Activated naive CD4-positive, alpha-beta T cell treated with anti-CD3 and anti-CD28 coated beads, Interleukin-2, amount 50 U/mL, for 72 hours (primary cell): ENCODE results near the gene TRANK1. TPM values are rescaled to one million over a fixed set of nuclear protein-coding genes. Genes with fewer than 3 reads are reported as not detected.
A peak's percentile ranks its signal among the peaks of the same experiment; 100 is the strongest.
"Not testable (repeated sequence)": the region's sequence is repeated elsewhere in the genome, so short reads cannot be mapped to it uniquely, and the experiment has no call there.

ENCODE experiments used
- ATAC-seq, 2 donors: fragments of 150-1000 bp; cut with Tn5 transposase; 2 replicates each; pipeline ENCODE4 v1.10.0; 2021; ENCODE audit warnings: mild to moderate bottlenecking in 2 of 2, moderate library complexity in 2 of 2
- DNase-seq, 2 donors: peaks; one replicate each; pipeline ENCODE4 v3.0.0; 2021 to 2022; ENCODE audit warnings: low spot score in 2 of 2
- H3K27ac Mint-ChIP-seq, 2 donors: one replicate each; pipeline ENCODE4 v1.8.0; 2022; ENCODE audit warnings: mild to moderate bottlenecking in 2 of 2, mixed read lengths in 2 of 2
- H3K36me3 Mint-ChIP-seq, 2 donors: one replicate each; pipeline ENCODE4 v1.8.0; 2022; ENCODE audit warnings: mixed read lengths in 2 of 2
- H3K9me3 Mint-ChIP-seq, 2 donors: one replicate each; pipeline ENCODE4 v1.8.0; 2022; ENCODE audit warnings: mixed read lengths in 2 of 2
- total RNA-seq, 2 donors: library from RNA; stranded (reverse); gene quantifications; one replicate each; pipeline ENCODE4 v1.2.3, GENCODE V29; 2022

TRANK1 gene
- total RNA-seq, 2 donors from 2014 or later: 16.8 to 21.5 TPM

DNA sequence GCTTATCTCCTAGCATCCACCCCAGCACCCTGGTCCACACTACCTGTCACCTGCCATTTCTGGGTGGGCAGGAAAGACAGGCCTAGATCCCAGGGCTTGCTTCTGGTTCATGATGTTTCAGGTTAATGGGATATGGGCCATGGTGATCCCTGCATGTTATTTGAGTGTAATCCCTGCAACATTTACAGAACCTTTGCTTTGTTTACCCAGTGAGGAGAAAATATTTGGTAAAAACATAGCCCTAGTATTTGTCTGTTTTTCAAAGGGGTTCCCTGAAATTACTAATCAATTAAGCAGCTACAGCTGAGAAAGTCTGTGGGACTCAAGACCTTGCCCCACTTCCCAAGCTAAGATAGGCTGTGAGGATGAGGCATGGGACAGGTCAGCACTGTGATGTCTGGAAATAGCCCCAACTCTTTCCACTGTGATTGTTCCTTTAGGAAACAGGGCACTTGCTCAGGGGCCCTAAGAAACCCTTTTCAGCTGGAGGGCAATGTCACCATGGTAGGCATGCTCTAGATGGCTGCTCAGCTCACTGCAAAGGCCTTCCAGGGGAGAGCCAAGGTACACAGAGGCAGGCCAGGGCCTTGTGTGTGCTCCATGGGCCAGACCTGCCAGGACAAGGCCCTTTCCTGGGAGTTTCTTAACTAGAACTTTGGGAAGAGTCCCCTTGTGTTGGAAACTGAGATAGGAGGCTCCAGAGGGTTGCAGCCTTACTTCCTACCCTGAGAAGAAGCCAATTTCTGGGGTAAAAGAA, 11.1 kb downstream of the TRANK1 start:
- H3K9me3 Mint-ChIP-seq: no peaks in the 10 kb centered on the region
- no peaks in the 10 kb centered on the region for H3K36me3 Mint-ChIP-seq
- no peak for ATAC-seq
- H3K27ac Mint-ChIP-seq: peak overlapping the region in 1 of 2 donors; percentile 81
- DNase-seq: no peak

DNA sequence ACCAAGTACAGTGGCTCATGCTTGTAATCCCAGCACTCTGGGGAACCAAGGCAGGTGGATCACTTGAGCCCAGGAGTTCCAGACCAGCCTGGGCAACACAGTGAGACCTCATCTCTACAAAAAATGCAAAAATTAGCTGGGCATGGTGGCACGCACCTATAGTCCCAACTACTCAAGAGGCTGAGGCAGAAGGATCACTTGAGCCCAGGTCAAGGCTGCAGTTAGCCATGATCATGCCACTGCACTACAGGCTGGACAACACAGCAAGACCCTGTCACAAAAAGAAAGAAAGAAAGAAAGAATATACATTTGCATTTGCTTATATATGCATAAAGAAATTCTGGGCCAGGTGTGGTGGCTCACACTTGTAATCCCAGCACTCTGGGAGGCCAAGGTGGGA, 13.4 kb downstream of the TRANK1 start:
- peak overlapping the region in 1 of 2 donors; percentile 81 for H3K27ac Mint-ChIP-seq
- ATAC-seq, H3K36me3 Mint-ChIP-seq: not testable (repeated sequence)

DNA sequence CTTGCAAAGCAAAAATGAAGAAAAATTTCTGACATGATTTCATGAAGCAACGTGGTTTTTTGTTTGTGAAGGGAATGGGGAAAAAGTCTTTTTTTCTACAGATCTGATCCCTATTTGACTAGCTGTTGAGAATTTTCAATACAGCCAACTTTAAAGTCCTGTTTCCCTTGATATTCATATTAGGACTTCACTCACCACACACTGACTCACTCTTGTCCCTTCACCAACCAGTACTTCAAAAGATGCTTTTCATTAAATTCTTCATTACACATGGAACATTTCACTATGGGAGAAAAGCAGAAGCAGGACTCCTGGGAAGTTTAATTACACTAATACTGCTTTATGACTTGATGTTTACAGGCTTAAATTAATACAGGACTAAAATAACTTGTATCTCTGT, 16.6 kb downstream of the TRANK1 start:
- DNase-seq (no peak), ATAC-seq (peak in 1 of 2 donors; percentile 67)
- H3K9me3 Mint-ChIP-seq: peaks cover 0 to 4% of the 10 kb centered on the region in 2 donors
- no peak overlapping the region for H3K27ac Mint-ChIP-seq
- H3K36me3 Mint-ChIP-seq: peaks cover 0 to 6% of the 10 kb centered on the region in 2 donors

More for the DNA sequence above, 13.4 kb downstream of the TRANK1 start:
- H3K9me3 Mint-ChIP-seq, DNase-seq: not testable (repeated sequence)

DNA sequence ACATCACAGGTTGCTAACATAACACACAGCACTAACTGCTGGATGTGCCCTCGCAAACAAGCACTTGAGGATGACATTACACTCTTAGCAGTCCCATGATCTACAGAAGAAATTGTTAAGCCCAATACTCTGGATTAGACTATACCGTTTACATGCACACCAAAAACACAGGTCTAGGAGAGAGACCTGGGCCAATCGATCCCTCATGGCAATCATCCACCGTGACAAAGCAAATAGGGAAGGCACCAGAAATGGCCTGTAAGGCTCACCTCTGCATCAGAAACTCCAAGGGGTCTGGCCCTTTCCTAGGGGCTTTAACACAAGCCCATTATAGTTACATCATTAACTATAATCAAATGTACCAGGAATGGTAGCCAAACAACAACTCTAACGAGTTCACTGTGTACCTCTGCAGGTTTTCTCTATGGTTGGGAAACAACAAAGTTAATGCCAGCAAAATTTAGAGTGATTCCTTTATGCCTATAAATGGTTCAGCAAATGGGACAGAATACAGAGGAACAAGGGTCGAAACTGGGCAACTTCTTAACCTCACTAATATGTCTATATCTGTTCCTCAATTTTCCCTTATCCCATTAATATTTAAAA, 18.5 kb downstream of the TRANK1 start:
- peaks cover 1 to 14% of the 10 kb centered on the region in 2 donors for H3K36me3 Mint-ChIP-seq
- H3K27ac Mint-ChIP-seq: no peak overlapping the region
- ATAC-seq: no peak
- H3K9me3 Mint-ChIP-seq: peaks cover under 1 to 5% of the 10 kb centered on the region in 2 donors
- no peak for DNase-seq

DNA sequence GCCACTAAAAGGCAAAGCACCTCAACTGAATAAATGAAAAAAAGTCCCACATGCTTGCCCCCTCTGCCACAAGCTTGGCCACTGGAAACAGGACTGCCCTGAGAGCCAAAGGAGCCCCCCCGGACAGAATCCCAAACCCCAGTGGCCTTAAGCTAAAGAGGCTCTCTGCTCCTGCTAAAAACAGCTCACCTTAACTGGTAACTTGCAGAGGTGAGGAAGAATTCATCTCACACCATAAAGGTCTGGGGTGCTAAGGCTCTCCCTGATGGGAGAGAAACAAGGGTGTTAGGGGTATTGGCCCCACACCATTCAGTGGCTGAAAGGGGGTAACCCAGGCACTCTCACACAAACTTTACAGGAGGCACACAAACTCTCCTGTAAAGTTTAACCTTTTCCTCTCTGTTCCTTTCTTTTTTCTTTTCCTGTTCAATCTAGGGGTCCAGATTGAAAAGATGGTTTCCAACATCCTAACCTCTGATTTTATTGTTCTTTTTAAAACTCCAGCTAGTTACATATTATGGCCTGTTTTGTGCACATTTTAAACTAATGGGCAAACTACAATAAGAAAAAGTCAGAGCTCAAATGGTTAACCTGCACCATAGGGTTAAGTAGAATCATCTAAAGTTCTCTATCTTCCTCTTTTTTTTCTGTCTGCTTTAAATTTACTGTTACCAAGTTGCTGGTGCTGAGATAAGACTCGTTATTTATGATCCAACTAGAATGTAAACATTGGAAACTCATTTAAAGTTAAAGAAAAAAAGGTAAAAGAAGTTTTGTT, 19.9 kb downstream of the TRANK1 start:
- Mint-ChIP-seq H3K27ac (no peak overlapping the region), H3K9me3 (peaks cover 7 to 16% of the 10 kb centered on the region in 2 donors), H3K36me3 (peaks cover 12 to 26% of the 10 kb centered on the region in 2 donors)
- DNase-seq (no peak), ATAC-seq (no peak)

DNA sequence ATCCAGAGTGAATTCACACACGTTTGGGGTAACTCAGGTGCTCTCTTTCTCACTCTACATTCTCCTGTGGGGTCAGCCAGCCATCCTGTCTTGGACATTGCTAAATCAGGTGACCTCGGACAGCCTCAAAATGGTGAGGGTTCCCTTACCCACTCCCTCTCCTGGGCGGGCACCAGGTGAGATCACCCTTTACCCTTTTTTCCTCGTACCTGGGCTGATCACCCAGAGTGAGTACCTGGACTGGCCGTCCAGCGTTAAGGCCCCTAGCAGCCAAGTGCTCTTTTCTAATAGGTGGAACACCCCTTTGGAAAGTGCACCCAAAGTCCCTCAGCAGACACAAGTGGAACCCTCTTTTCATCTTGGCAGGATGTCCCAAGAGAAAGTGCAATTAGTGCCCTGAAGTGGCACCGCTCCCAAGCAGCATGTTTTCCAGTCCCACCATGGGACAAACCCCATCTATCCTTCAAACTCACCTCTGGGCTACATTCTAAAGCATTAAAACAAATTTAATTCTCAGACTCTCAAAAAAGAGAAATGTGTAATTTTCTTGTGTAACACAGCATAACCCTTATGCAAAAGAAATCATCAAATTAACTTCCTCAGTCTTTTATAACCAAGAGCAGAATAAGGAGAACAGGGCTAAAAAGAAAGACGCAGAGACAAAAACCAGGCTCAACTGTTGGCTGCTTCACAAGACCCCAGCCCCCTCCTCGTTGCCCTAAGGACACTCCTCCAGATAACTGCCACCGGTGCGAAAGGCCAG, 20.7 kb downstream of the TRANK1 start:
- ATAC-seq: no peak
- Mint-ChIP-seq H3K9me3 (peaks cover 7 to 16% of the 10 kb centered on the region in 2 donors), H3K36me3 (peaks cover 12 to 26% of the 10 kb centered on the region in 2 donors), H3K27ac (no peak overlapping the region)
- DNase-seq: no peak

DNA sequence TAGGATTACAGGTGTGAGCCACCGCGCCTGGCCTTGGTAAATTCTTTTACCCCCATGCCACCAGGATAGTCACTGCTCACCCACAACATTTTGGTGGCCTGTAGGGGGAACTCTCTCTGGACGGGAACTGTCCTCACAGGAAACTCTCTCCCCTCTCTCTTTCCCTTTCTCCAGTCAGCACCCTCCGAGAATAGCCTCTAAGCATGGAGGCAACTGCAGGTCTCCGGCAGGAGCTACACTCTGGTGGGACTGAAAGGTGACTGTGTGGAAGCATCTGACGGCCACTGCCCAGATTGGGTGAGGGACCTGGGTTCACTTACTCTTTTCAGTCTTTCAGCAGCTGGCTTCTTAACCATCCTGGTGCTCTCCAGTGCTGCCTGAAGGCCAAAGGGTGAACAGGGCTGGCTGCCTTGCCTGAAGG, 21.3 kb downstream of the TRANK1 start:
- no peak for DNase-seq
- peak in 1 of 2 donors; percentile 32 for ATAC-seq
- H3K9me3 Mint-ChIP-seq: peaks cover 7 to 16% of the 10 kb centered on the region in 2 donors
- H3K36me3 Mint-ChIP-seq: peaks cover 12 to 26% of the 10 kb centered on the region in 2 donors
- no peak overlapping the region for H3K27ac Mint-ChIP-seq

DNA sequence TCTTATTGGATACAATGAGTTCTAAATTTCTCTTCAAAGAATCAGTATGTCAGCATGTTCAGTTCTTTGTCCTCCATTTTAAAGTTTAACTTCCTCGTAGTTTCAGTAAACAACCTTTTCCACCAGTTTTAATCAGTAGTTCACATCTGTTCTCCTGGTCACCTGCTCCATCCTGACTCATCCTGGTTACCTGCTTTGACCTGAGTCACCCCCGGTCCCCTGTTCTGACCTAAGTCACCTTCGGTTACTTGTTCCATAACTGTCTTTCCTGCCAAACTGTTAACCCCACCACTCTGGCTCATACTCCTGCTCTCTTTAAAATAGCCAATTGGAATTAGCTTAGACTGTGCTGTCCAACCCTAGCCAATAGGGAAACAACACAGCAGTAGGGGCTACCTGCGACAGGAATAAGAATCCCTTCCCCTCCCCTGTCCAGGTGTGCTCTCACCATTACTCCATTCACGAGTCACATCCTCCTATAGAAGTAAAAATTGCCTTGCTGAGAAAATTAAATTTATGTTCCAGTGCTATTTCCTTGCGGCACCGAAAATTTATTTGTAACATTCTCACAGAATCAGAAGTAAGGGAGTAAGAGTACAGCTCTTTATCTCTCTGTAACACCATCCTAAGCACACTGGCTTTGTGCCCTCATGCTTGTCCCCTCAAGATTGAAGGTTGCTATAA, 23.8 kb downstream of the TRANK1 start:
- ATAC-seq (no peak), DNase-seq (no peak)
- Mint-ChIP-seq H3K9me3 (peaks cover 10 to 16% of the 10 kb centered on the region in 2 donors), H3K36me3 (peaks cover 12 to 26% of the 10 kb centered on the region in 2 donors), H3K27ac (no peak overlapping the region)

DNA sequence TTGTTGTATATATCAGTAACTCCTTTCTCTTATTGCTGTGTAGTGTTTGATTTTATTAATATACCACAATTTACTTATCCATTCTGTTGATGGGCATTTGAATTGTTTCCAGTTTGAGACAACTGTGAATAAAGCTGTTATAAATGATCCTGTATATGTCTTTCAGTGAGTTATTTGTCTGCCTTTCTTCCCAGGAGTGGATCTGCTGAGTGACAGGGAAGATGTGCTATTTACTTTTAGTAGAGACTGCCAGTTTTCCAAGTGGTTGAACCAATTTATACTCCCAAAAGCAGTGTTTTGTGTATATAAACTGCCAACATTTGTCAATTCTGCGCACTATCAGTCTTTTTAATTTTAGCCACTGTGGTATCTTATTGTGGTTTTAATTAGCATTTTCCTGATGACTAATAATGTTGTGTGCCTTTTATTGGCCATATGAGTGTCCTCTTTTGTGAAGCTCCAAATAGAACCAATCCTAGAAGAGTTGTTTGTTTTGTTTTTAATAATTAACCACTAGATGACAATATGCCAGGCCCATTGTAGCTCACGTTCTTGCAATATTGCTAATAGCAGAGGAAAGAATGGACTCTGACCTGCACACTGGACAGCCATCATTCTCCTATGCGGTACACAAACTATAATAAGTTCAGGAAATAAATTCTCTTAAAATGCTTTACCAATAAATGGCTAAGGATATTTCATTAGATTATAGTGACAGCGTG, 25.3 kb downstream of the TRANK1 start:
- H3K9me3 Mint-ChIP-seq: peaks cover 10 to 16% of the 10 kb centered on the region in 2 donors

DNA sequence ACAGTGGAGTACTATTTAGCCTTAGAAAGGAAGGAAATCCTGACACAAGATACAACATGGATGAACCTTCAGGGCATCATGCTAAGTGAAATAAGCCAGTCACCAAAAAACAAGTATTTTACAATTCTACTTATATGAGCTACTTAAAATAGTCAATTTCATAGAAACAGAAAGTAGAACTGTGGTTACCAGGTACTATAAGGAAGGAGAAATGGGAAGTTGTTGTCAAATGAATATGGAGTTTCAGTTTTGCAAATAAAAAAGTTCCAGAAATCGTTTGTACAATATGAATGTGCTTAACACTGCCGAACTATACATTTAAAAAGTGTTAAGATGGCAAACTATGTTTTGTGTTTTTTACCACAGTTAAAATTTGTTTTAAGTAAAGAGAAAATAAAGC, 26.8 kb downstream of the TRANK1 start:
- DNase-seq (no peak), ATAC-seq (peak; percentile 92)
- H3K36me3 Mint-ChIP-seq: peaks cover 12 to 18% of the 10 kb centered on the region in 2 donors
- peaks cover 10 to 12% of the 10 kb centered on the region in 2 donors for H3K9me3 Mint-ChIP-seq
- peak overlapping the region; percentile 78 to 91 for H3K27ac Mint-ChIP-seq

More for the DNA sequence above, 25.3 kb downstream of the TRANK1 start:
- no peak overlapping the region for H3K27ac Mint-ChIP-seq
- DNase-seq: no peak
- ATAC-seq: no peak
- peaks cover 12 to 26% of the 10 kb centered on the region in 2 donors for H3K36me3 Mint-ChIP-seq

DNA sequence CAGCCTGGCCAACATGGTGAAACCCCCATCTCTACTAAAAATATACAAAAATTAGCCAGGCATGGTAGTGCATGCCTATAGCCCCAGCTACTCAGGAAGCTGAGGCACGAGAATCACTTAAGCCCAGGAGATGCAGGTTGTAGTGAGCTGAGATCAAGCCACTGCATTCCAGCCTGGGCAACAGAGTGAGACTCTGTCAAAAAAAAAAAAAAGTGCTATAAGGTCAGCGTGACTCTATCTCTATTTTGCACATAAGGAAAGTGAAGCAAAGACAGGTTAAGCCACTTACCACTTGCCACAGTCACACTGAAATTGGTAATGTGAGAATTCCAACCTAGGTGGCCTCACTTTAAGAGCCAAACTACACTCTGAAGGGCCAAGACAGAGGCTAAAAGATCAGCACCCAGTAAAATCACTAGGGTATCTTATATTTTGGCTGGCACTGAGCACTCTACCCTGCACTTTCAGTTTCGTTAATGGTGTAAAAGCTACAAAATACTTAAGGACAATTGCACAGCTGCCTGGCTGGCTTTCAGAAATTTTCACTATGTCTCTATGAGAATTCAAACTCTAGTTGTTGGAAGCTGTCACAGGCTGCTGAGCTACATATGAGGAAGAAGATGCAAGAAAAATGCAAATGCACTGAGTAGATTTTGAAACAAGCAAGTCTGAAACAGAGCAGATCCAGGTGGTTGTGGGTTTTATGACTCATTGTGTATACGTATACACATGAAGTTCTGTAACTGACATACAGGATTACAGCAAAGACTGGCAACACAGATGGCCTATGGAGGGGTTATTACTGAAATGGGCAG, 32.7 kb downstream of the TRANK1 start:
- Mint-ChIP-seq H3K27ac (peak overlapping the region; percentile 0 to 85), H3K9me3 (no peaks in the 10 kb centered on the region), H3K36me3 (peaks cover 0 to 6% of the 10 kb centered on the region in 2 donors)
- ATAC-seq (peak; percentile 84 to 94), DNase-seq (peak in 1 of 2 donors; percentile 27)

DNA sequence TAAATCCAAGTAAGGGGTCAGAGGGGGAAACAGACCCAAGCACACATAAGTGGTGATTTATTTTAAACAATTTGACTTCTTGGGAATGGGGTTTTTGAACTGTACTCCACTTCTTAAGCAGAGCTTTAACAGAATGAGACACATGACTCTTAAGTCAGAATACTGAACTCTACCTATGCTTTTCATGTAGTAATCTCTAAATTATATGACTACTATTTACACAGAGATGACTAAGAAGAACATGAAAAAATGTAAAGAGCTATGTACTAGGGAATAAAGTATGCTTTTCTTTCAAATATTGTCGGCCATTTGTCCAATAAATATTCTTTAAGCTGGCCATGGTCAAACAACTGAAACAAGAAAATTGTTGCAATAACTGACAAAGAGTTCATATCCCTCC, 35.2 kb downstream of the TRANK1 start:
- Mint-ChIP-seq H3K27ac (peak overlapping the region in 1 of 2 donors; percentile 88), H3K36me3 (peaks cover 0 to 6% of the 10 kb centered on the region in 2 donors), H3K9me3 (no peaks in the 10 kb centered on the region)
- ATAC-seq (no peak), DNase-seq (no peak)

DNA sequence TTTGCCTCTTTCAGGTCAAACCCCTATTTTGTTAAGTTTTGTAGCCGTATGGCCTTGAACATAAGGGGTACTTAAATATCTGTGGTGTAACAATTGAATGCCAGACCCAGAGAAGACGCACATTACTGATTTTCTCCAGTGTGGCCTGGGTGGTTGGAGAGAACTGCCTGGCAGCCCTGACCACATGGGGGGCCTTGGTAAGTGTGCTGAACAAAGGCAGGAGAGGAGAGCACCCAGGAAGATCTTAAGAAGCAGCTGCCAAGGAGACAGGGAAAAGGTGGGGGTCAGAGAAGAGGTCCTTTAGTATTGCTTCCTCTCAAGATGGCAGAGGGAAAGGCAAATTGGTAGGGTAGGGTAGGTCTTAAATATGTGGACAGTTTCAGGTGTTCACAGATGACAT, 35.7 kb downstream of the TRANK1 start:
- Mint-ChIP-seq H3K36me3 (peaks cover 0 to 6% of the 10 kb centered on the region in 2 donors), H3K27ac (peak overlapping the region in 1 of 2 donors; percentile 88), H3K9me3 (no peaks in the 10 kb centered on the region)
- DNase-seq: no peak
- ATAC-seq: no peak

DNA sequence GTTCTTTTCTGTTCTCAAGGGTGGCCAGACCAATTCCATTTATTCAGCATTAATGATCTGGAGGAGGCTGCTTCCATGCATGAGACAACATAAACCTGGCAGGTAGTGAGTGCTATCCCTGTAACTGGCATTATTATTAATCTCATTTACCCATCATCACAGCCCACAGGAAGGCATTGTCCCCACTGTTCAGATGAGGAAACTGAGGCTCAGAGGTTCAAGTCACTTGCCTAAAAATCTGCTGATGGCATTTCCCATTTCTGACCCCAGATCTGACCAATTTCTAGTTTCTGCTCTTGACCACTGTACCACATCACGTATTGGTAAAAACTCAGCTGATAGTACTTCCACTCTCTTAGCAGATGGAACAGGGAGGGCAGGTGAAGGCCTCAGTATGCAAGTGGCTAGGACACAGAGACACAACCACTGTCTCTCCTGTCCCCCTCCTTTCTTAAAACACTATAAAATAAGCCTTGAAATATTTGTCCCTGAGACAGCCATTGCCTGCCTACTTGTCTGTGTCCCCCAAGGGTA, 36.1 kb downstream of the TRANK1 start:
- Mint-ChIP-seq H3K27ac (peak overlapping the region in 1 of 2 donors; percentile 88), H3K9me3 (no peaks in the 10 kb centered on the region), H3K36me3 (peaks cover 0 to 6% of the 10 kb centered on the region in 2 donors)
- DNase-seq (no peak), ATAC-seq (no peak)
